DMS53 treated with DMSO at 0.1 percent for 48 hours (cell line): Measurements from ENCODE around the gene HSPE1.
"Not testable (repeated sequence)": the region's sequence is repeated elsewhere in the genome, so short reads cannot be mapped to it uniquely, and the experiment has no call there.

Experiments used
- DNase-seq: peaks from one replicate; lab custom pipeline; 2025; ENCODE audit not compliant: unreplicated experiment; lab: John Stamatoyannopoulos, UW

HSPE1 gene

GRCh38 chr2:197499594-197500502 lies at the start of gene HSPE1, which contains the start of gene HSPD1:
Gene HSPE1 (plus strand): TSS chr2:197500379. CDS start chr2:197500437, 58 bp downstream.
Gene HSPD1 (minus strand): TSS chr2:197499840. CDS start chr2:197498848, 992 bp downstream.
- DNase-seq, result peak; percentile 99

GRCh38 chr2:197450465-197450864 lies 49.7 kb upstream of the HSPE1 start:
- no peak for DNase-seq

- not testable (repeated sequence) for DNase-seq
Observed at GRCh38 chr2:197450935-197451358, 49.2 kb upstream of the HSPE1 start.

- peak; percentile 98 for DNase-seq
Observed at GRCh38 chr2:197452754-197453122, 47.4 kb upstream of the HSPE1 start.

GRCh38 chr2:197453123-197453913 lies 46.9 kb upstream of the HSPE1 start, which contains the start of gene COQ10B:
Gene COQ10B (plus strand): TSS chr2:197453552. CDS start chr2:197453561, 9 bp downstream.
- peak; percentile 99 for DNase-seq

GRCh38 chr2:197453914-197454398 lies 46.2 kb upstream of the HSPE1 start:
- no peak for DNase-seq

- DNase-seq, result no peak
Observed at GRCh38 chr2:197454923-197455322, 45.3 kb upstream of the HSPE1 start.

- no peak for DNase-seq
Observed at GRCh38 chr2:197455428-197455827, 44.8 kb upstream of the HSPE1 start.

GRCh38 chr2:197460649-197461048 lies 39.5 kb upstream of the HSPE1 start:
- DNase-seq, result no peak

GRCh38 chr2:197461057-197461456 lies 39.1 kb upstream of the HSPE1 start:
- DNase-seq, result no peak

- DNase-seq, result no peak
Observed at GRCh38 chr2:197464175-197464574, 36.0 kb upstream of the HSPE1 start.

GRCh38 chr2:197472166-197472565 lies 28.0 kb upstream of the HSPE1 start:
- no peak for DNase-seq

GRCh38 chr2:197477797-197478196 lies 22.4 kb upstream of the HSPE1 start:
- no peak for DNase-seq

GRCh38 chr2:197480165-197481036 lies 19.8 kb upstream of the HSPE1 start:
- no peak for DNase-seq

- DNase-seq, result not testable (repeated sequence)
Observed at GRCh38 chr2:197484248-197484647, 15.9 kb upstream of the HSPE1 start.

GRCh38 chr2:197486175-197486574 lies 14.0 kb upstream of the HSPE1 start:
- no peak for DNase-seq

GRCh38 chr2:197487385-197487784 lies 12.8 kb upstream of the HSPE1 start:
- no peak for DNase-seq

- DNase-seq, result no peak
Observed at GRCh38 chr2:197495433-197496134, 4.6 kb upstream of the HSPE1 start.

- no peak for DNase-seq
Observed at GRCh38 chr2:197496695-197497094, 3.5 kb upstream of the HSPE1 start.

- no peak for DNase-seq
Observed at GRCh38 chr2:197497326-197497725, 2.9 kb upstream of the HSPE1 start.
